ENCODE data around the gene TIMM44.

Gene TIMM44

DNA sequence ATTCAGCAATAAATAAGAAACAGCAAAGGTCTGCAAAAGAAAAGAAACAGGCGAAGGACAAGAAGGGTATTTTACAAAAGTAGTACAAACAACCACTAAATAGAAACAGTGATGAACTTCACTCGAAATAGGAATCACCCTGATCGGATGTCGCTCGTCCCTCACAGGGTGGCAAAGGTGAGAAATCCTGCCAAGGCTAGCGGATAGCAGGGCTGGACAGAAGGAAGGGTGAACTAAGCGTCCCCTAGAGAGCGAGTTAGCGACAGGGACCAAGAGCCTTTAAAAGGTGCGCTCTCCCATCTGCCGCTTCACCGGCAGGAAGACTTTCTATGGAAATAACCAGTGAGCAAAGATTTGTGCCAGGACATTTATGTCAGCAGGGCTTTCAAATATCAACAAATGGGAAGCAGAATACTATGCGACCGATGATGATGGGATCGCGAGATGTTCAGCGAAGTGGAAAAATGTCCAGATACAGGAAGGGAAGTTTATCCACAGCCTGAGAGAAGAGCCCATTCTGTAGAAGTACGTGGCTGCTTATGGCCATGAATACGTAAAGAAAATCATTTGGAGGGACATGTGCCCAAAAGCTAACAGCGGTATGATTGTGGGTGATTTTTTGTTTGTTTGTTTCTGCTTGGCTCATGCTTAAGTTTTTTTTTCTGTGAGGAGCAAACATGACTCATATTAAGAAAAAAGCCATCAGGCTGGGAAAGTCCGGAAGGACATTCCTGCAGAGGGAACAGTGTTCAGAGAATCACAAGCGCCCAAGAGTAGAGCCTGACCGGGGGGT lies 43.1 kb upstream of the TIMM44 start:
- Histone ChIP-seq H3K9me3 (ENCODE audit: severe bottlenecking) (no peaks in the 10 kb centered on the region), H3K27me3 (ENCODE audit: insufficient read depth, low read depth, severe bottlenecking) (no peaks in the 10 kb centered on the region), H3K36me3 (peaks cover 94% of the 10 kb centered on the region), H3K4me3 (ENCODE audit: low read depth, low read length) (no peak overlapping the region), H3K27ac (no peak overlapping the region)
- DNase-seq = no peak
- TF ChIP-seq, protein P1, sequence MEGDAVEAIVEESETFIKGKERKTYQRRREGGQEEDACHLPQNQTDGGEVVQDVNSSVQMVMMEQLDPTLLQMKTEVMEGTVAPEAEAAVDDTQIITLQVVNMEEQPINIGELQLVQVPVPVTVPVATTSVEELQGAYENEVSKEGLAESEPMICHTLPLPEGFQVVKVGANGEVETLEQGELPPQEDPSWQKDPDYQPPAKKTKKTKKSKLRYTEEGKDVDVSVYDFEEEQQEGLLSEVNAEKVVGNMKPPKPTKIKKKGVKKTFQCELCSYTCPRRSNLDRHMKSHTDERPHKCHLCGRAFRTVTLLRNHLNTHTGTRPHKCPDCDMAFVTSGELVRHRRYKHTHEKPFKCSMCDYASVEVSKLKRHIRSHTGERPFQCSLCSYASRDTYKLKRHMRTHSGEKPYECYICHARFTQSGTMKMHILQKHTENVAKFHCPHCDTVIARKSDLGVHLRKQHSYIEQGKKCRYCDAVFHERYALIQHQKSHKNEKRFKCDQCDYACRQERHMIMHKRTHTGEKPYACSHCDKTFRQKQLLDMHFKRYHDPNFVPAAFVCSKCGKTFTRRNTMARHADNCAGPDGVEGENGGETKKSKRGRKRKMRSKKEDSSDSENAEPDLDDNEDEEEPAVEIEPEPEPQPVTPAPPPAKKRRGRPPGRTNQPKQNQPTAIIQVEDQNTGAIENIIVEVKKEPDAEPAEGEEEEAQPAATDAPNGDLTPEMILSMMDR (IDR thresholded peaks at IDR 0.05; ENCODE audit: low read depth, low read length) = no peak

DNA sequence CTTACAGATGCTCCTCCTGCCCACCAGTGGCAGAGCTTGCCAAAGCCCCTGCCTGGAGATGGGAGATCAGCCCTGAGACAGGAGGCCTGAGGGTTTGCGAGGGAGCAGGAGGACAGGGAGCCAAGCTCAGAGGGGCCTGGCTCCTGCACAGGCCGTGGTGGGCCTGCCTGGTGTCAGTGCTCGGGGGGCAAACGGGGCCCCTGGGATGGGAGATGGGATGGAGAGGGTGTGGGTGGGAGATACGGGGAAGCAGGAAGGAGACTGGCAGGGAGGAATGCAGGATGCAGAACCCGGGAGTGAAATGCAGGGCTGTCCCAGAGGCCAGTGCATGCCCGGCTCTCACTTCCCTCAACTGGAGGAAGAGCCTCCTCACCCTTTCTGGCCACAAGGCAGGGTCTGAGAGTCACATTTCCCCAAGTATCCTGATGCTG lies 42.0 kb upstream of the TIMM44 start:
- Histone ChIP-seq H3K27me3 (ENCODE audit: insufficient read depth, low read depth, severe bottlenecking) (no peaks in the 10 kb centered on the region), H3K9me3 (ENCODE audit: severe bottlenecking) (no peaks in the 10 kb centered on the region), H3K4me3 (ENCODE audit: low read depth, low read length) (no peak overlapping the region), H3K27ac (no peak overlapping the region), H3K36me3 (peaks cover 94% of the 10 kb centered on the region)
- no peak for DNase-seq
- TF ChIP-seq, protein P1 (IDR thresholded peaks at IDR 0.05; ENCODE audit: low read depth, low read length) = no peak

DNA sequence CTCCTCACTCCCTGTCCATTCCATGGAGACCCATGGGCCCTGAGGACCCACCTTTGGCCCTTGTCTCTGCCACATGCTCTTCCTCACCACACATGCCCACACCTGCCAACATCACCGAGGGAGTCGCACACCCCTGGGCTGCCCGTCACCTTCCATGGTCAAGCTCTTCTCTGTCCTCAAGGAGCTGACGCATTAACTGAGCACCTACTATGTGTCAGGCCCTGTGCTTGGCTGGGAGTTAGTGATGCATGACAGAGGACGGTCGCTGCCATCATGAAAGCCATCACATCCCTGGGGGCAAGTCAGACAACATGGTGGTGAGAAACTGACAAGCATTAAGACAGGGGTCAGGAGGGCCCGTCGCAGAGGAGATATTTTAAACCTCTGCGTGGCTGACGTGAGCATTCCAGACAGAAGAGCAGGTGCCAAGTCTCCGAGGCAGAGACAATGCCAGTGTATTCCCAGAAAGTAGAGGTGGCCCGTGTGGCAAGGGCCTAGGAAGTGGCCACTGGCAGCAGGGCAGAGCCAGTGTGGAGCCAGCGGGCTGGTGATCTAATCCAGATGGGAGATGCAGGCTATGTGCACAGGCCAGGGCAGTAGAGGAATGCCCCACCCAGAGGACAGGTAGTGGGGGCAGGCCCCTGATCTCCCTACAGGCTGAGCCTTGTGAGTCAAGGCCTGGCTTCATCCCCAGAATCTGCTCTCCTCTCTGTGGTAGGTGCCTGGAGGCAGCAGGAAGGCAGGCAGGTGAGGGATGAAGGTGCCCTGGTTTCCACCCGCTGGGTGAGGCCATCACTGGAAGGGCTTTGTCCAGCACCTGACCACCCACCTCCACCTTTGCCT lies 40.8 kb upstream of the TIMM44 start:
- Histone ChIP-seq H3K36me3 (peaks cover 93% of the 10 kb centered on the region), H3K27me3 (ENCODE audit: insufficient read depth, low read depth, severe bottlenecking) (no peaks in the 10 kb centered on the region), H3K9me3 (ENCODE audit: severe bottlenecking) (no peaks in the 10 kb centered on the region), H3K4me3 (ENCODE audit: low read depth, low read length) (no peak overlapping the region), H3K27ac (no peak overlapping the region)
- DNase-seq = no peak
- TF ChIP-seq, protein P1 (IDR thresholded peaks at IDR 0.05; ENCODE audit: low read depth, low read length) = no peak

DNA sequence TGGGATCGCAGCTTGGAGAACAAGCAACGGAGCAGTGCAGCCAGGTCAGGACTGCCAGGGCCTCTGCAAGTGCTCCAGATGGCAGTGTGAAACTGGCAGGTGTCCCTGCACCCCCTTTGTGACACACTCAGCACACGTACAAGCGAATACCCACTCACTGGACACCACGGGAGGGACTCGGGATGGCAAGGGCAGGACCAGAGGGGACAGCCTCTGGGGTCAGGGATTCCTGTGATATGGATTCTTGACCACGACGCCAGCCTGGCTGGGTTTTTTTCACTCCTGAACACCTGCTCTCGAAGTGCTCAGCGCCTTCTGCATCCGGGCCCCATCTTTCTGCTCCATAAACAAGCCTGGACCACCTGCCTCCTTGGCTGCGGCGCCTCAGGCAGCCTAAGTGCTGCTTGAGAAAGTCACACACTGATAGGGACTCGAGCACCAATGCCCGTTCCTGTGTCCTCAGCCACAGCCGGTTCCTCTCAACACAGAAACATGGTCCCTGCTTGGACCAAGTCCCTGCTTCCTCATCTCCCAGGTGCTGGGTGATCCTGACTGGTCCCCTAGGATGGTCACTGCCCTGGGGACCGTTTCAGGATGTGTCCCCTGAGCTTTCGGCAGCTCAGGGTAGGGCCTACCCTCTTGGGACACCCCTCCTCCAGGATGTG lies 40.0 kb upstream of the TIMM44 start:
- Histone ChIP-seq H3K4me3 (ENCODE audit: low read depth, low read length) (no peak overlapping the region), H3K9me3 (ENCODE audit: severe bottlenecking) (no peaks in the 10 kb centered on the region), H3K27ac (no peak overlapping the region), H3K27me3 (ENCODE audit: insufficient read depth, low read depth, severe bottlenecking) (no peaks in the 10 kb centered on the region), H3K36me3 (peaks cover 92% of the 10 kb centered on the region)
- no peak for DNase-seq
- TF ChIP-seq, protein P1 (IDR thresholded peaks at IDR 0.05; ENCODE audit: low read depth, low read length) = no peak

DNA sequence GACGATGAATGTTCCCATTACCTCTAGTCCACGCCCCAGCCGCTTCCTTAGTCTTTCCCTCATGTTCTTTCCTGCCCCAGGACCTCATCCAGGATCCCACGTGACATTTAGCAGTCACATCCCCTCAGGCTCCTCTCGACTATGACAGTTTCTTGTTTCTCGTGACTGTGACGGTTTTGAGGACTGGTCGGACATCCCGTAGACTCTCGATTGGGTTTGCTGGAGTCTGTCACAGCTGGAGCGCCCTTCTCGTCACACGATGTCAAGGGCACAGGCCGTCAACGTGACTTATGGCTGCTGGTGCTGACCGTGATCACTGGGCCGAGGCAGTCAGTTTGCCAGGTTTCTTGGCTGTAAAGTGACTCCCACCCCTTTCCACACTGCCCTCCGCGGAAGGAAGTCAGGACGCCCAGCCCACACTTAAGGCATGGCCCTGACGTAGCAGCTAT lies 39.2 kb upstream of the TIMM44 start:
- Histone ChIP-seq H3K36me3 (peaks cover 88% of the 10 kb centered on the region), H3K27ac (no peak overlapping the region), H3K4me3 (ENCODE audit: low read depth, low read length) (no peak overlapping the region), H3K9me3 (ENCODE audit: severe bottlenecking) (no peaks in the 10 kb centered on the region), H3K27me3 (ENCODE audit: insufficient read depth, low read depth, severe bottlenecking) (no peaks in the 10 kb centered on the region)
- DNase-seq = no peak
- TF ChIP-seq, protein P1 (IDR thresholded peaks at IDR 0.05; ENCODE audit: low read depth, low read length) = no peak
